Activated CD4-positive, alpha-beta T cell treated with anti-CD3 and anti-CD28 coated beads, Interleukin-2, amount 50 U/mL, for 48 hours (primary cell): ENCODE results near the gene MYO5A.

ENCODE experiments used
- DNase-seq, 2 experiments: peaks; one replicate each; pipeline ENCODE4 v3.0.0-alpha.2; 2020

MYO5A gene

DNA sequence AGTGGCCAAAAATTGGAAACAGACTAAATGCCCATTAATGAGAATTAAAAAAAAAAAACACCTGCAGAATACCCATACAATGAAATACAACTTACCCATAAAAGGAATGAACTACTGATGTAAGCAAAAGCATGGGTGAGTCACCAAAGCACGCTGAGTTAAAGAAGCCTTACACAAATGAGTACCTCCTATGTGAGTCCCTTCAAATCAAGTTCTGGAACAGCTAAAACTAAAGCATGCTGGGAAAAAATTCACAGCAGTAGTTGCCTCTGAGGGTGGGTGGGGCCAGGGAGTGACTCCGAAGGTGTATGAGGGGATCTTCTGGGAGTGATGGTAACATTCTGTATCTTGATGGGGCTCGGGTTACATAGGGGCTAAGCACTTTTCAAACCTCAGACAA is 244.5 kb downstream of the MYO5A start:
- DNase-seq = no peak

DNA sequence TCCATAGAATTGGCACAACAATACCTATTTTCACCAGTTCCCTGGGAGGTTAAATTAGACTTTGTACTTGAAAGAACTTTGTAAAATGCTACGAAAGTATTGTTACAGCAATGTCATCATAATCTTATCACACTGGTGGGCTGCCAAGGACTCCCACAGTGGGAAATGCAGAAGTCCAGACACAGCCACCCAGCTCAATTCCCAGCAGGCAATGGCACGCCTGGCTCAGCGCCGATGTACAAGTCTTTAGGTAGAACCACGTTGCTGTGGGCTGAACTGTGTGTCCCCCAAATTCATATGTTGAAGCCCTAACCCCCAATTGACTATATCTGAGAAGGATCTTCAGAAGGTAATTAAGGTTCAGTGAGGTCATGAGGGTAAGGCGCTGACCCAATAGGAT is 245.4 kb downstream of the MYO5A start:
- DNase-seq = no peak

DNA sequence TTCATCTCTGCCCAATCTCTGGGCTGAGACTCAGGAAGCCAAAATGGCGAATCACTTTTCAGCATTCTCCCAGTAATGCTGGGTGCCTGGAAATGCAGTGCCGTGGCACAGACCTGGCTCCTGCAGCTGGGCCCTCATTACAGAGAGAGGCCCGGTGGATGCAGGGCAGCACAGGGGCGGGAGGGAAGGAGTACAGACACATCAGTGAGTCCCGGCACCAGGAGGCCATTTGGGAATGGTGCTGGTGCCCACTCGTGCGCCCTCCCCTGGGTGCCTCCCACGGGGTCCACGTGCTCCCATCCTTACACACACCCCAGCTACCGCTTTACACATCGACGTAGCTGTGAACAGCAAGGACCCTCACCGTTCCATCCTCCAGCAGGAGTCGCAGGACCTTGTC is 246.3 kb downstream of the MYO5A start:
- no peak for DNase-seq

DNA sequence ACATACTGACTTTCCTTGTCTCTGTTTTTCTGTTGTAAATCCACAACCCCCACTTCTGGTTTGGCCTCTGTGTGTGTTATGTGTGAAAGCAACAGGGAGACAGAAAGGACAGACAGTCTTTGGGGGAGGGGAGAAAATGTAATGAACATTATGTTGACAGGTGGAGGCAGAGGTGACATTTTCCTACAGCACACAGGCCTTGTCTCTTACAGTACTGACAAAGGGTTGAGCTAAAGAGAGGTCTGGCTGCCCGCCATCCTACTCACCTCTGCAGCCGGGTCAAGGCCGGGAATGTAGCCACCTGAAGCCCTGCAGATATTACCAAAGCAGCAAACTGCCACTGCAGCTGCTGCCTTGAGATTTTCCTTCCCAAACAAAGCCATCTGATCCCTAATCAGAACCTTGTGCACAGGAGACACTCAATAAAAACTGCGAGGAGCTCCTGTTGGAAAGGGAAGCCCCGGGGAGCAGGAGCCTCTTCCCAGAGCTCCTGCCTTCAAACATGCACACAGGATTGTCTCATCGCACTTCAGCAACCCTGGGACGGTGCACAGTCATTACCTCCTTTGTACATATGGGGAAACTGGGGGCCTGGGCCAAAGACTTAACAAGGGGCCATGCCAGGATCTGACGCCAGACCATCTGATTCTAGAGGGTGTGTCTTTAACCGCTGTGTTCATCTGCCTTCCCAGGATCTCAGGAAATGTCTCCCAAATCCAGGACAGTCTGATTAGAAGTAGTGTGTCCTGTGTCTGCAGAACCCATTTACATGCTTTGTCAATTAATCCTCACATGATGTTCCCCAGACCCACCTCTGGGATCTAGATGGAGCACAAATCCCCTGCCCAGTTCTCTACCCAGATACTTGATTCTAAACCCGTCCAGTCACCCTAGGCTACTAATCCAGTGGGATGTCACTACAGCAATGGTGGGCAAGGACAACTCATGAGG is 247.3 kb downstream of the MYO5A start:
- no peak for DNase-seq

DNA sequence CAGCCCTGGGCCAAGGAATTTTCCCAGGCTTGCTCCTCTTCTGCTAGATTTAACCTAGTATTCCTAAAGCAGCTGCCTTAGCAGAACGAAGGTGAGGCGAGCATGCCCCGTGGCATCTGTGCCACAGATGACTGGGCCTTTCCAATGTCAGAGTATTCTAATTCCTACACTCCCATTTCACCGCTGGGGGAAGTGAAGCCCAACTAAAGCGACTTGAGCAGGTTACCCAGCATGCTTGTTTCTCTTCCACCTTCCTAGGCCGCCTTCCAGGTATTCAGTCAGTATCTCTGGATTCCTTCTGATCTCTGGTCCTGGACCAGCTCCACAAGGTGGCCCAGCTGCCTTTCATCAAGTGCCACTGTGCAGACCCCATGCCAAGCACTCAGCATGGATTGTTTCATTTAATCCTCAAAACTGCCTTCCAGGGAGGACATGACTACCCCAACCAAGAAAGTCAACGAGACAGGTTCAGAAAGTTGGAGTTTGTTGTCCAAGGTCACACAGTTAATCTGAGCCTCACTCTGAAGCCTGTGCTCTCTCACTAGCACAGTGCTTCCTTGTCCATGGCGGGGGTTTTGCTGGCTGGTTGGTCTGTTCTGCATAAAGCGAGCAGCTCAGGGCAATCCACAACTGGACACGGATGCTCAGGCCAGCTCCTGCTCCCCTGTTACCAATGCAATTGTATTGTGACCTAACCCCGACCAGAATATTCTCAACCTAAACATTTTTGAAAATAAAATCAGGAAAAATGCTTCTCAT is 248.2 kb downstream of the MYO5A start:
- no peak for DNase-seq

DNA sequence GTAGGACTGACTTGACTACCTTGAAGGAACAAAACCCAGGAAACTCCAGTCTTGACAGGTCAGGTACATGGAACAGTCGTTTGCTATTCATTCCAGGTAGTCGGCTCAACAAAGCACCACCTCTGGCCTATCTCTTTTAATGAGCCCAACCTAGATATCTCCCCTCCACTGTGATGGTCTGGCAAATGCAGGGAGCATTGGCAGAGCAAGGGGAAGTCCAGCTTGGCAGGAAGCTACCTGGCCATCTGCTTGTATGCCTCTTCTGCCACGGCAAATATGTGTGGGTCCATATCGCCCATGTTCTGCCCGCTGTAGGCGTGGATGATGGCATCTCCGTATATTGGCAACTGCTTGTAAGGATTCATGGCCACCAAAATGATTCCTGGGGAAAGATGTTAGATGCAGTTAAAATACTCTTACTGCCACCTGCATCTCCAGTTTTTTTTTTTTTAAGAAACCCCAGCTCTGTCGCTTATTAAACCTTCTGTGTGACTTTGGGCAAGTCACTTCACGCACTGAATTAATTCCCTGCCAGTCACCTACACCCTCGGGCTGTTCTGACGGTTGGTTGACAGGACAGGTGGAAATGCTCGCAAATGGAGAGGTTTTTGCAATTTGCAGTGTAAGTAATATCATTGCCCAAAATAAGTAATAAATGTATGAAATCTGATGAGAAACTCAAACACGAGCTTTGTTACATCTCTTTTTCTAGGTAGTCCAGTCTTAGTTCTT is 249.9 kb downstream of the MYO5A start:
- no peak for DNase-seq

DNA sequence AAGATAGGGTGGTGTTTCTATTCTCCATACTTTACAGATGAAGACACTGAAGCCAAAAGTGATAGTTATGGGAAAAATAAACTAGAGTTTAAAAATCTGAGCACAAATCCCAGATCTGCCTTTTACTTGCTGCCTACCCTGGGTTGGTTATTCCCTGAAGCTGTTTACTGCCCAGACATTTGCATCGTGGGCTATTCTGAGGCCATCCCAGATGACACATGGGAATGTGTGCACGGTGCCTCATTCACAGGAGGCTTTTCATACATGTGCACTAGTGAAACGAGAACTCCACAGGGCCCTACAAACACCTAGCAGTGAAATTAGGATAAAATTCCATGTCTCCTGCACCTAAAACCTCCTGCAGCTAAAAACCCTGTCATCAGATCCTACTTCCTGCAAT is 250.5 kb downstream of the MYO5A start:
- no peak for DNase-seq

DNA sequence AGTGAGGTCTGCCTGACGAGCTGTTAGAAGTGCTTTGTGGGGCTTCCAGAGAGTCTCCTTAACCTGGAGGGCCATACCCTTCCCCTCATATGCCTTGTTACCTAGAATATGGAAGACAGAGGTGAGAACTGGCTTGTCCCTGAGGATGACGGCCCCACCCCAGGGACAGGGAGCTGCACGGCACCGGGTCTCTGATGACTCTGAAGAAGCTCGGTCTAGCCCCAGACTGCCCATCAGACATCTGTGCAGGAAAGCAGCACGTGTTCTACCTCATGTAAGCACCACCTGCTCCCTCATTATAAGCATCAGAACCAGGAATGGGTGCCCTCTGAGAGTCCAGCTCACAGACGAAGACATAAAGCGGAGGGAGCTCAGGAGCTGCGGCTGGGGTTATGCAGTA is 251.1 kb downstream of the MYO5A start:
- DNase-seq = no peak

DNA sequence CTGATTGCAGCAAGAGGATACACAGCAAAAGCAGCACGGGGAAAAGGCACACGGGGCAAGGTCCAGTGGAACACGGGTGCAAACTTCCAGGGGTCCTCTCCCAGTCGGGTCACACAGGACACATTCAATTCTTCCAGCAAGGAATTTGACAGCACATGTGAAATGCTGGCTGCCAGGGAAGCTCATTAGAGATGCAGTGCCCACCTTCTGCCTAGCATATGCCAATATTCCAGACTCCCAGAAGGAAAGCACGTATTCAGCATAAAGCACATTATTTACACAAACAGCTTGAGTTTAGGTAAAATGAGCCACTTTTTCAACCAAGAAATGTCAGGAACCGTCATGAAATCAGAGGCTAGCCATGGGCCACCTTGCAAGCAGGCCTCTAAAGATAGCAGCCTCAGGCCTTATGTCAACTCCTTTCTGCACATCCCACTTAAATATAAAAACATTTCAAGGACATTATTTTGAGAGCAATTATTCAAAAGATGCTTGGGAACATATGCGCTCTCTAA is 252.4 kb downstream of the MYO5A start:
- DNase-seq = no peak

DNA sequence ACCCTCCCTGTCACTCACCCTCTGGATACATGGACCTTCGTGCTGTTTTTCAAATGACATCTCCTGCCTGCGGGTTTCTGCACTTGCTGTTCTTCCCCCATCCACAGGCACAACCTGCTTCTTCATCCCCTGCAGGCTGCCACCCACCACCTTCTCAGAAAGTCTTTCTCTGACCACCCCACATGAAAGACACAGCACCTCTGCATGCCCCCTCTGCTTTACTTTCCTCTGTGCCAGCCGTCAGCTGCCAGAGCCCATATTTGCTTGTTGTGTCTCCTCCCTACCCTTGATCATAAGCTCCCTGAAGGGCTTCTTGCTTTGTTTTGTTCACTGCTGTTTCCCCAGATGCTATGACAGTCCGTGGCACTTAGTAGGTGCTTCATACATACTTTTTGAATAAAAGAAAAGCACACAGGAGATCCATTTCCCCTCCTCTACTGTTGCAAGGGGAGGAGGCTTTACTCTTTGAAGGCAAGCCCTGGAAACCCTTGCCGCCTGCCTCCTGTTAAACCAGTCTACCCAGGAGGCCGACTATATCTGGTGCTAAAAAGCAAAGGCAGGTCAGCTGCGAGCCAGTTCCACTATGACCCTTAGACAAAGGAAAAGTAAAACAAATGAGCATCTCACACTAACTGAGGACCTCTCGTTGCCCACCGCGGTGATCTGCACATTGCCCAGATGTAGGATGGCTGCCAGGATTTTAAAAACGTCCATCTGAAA is 265.0 kb downstream of the MYO5A start:
- DNase-seq = no peak

DNA sequence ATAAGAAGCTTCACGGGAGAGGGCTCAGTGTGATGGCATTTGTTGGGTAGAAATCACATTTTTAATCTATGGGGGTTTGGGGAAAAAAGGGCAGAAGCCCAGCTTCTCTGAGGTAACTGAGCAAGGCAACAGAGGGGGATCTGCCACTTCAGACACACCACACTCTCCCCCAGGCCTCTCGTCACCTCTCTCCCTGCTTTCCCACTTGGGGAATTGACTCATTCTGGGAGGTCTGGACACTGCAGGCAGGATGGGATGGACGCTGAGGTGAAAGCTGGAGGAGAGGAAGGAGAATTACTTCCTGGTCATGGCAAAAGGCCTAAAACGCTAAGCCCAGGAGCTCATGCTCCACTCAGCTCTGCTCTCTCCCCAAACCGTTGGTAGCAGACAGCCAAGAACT is 266.3 kb downstream of the MYO5A start:
- DNase-seq = peak in 1 of 2 experiments; percentile 16

DNA sequence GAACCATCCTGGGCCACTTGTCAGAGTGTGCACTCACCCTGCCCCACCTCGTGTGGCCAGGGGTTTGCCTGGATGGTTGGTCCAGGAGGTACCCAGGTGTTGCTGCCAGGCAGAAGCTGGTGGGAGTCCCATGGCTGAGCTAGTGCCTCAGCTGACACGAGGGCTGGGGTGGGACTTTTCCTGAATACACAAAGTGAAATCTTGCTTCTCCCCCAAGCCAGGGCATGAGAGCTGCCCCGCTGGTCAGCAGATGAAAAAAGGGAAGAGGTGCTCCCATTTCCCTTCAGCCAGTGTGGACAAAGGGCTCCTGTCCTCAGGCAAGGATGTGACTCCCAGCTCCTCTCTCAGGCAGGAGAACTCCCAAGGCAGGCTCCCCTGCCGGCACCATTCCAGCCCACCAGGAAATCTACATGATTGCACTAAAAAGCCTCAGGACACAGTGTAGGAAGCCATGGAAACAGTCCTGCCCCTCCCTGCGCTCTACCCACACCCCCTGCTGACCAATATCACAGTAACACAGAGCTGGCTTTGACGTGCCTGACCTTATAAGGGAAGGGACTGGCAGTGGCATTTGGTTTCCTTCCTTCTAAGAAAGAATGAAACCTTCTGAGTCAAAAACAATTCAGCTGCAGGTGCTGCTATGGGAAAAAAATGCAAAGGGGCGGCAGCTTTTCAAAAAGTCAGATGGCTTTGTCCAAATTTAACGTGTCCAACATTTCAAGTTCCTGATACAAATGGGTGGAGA is 267.0 kb downstream of the MYO5A start:
- peak; percentile 70 to 78 for DNase-seq

DNA sequence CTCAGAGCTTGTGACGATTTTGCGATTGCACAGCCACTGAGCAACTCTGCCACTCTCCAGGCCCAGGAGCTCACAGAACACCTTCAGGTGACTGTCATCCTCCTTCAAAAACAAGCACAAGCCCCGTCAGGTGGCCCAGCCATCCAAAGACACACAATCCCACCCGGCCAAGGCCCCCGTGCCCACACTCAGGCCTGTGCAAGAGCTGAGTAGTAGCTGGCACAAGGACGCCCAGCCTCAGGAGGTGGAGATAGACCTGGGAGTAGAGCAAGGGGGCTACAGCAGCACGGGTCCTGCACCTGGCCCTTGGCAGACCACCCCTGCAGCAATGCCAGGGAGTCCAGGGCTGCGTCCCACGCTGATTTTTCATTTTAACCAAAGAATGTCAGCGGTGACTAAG is 267.7 kb downstream of the MYO5A start:
- no peak for DNase-seq

DNA sequence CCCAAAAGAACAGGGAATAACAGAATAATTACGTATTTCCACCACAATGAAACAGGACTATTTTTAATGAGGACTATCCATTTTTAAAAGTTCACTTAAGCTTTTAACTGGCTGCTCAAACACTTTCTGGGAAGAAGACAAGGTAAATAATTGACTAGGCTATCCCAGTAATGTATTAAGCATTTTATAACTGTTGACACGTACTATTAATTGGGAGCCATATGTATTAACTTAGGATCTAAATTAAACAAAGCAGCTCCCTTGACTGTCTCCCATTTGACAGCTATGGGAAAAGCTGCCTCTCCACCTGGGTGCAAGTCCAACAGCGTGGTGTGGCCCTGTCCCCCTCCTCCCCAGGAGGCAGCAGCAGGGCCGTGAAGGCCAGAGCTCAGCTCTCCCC is 269.2 kb downstream of the MYO5A start:
- DNase-seq = no peak

DNA sequence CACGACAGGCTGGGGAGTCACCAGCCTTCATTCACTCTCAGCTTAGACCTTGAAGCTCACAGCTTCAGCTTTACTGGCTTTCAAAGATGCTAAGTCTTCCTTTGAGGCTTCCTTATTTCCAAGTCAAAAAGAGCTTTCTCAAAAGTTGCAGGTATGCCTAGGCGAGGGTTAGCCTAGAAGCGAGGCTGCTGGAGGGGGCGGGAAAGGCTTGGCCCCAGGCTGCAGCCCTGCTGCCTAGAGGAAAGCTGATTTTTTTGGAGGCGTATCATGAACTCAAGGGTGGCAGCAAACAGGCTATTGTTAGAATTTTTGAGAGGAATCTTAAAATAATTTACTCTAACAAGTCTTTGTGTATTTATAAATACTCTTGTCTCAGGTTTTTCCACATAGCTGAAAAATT is 270.2 kb downstream of the MYO5A start:
- DNase-seq = no peak

DNA sequence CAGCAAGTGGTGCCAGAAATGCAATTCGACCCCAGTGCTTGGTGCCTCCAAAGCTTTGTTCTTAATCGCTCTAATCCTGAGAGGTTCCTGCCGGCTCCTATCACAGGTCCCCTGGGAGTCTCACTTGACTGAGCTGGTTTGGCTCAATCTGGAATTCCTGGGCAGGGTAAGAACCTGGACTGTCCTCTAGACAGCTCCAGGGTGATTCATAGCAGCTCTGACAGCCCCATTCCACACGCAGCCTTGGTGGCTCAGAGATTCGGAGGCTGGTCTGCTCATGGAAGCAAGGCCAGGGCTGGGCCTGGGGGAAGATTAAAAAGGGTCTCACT is 271.0 kb downstream of the MYO5A start:
- no peak for DNase-seq
